Measurements from ENCODE around the gene CFAP73. TPM values are rescaled to one million over a fixed set of nuclear protein-coding genes. Genes with fewer than 3 reads are reported as not detected.

Gene CFAP73
- polyA plus RNA-seq, 4 donors = 0.76 to 2.5 (median 1.9) TPM

GRCh38 chr12:113207613-113208040 is 58.1 kb downstream of the CFAP73 start:
- DNase-seq (ENCODE audit: low read depth in 4 of 4, low spot score in 2 of 4) = no peak

- no peak for DNase-seq (ENCODE audit: low read depth in 4 of 4, low spot score in 2 of 4)
These were observed 58.8 kb downstream of the CFAP73 start for GRCh38 chr12:113208041-113208934.

Other genes with a start within 250 kb of the CFAP73 start
- 10 to 100 TPM in 3 of 4 donors, 1 to 10 TPM in 1; 9.7 to 15.5 (median 13.5) TPM for gene OAS1, start 242.8 kb upstream of the CFAP73 start, polyA plus RNA-seq (ENCODE audit: insufficient read length in 4 of 4)
- gene OAS3, start 211.2 kb upstream of the CFAP73 start, polyA plus RNA-seq (ENCODE audit: insufficient read length in 4 of 4) = 10 to 100 TPM in 1 of 4 donors, 1 to 10 TPM in 3; 8.3 to 10.4 (median 9.5) TPM
- gene OAS2, start 171.2 kb upstream of the CFAP73 start, polyA plus RNA-seq (ENCODE audit: insufficient read length in 4 of 4) = 10 to 100 TPM in 1 of 4 donors, 1 to 10 TPM in 3; 5.5 to 10.4 (median 6.9) TPM
- 10 to 100 TPM; 10.6 to 16.5 (median 14.9) TPM for gene DTX1, start 93.0 kb upstream of the CFAP73 start, polyA plus RNA-seq (ENCODE audit: insufficient read length in 4 of 4)
- 10 to 100 TPM in 2 of 4 donors, 1 to 10 TPM in 2; 8.2 to 14.7 (median 10.5) TPM for gene RASAL1, start 14.0 kb upstream of the CFAP73 start, polyA plus RNA-seq (ENCODE audit: insufficient read length in 4 of 4)
- 10 to 100 TPM; 65.9 to 94.7 (median 85.8) TPM for gene DDX54, start 35.8 kb downstream of the CFAP73 start, polyA plus RNA-seq (ENCODE audit: insufficient read length in 4 of 4)
- 10 to 100 TPM; 14.7 to 20.1 (median 17.9) TPM for gene RITA1, start 36.0 kb downstream of the CFAP73 start, polyA plus RNA-seq (ENCODE audit: insufficient read length in 4 of 4)
- gene TPCN1, start 71.7 kb downstream of the CFAP73 start, polyA plus RNA-seq (ENCODE audit: insufficient read length in 4 of 4) = 10 to 100 TPM; 25.0 to 49.6 (median 37.6) TPM
- gene SLC8B1, start 185.4 kb downstream of the CFAP73 start, polyA plus RNA-seq (ENCODE audit: insufficient read length in 4 of 4) = 10 to 100 TPM; 12.3 to 18.8 (median 14.7) TPM
- 10 to 100 TPM; 15.4 to 23.4 (median 18.2) TPM for gene PLBD2, start 208.9 kb downstream of the CFAP73 start, polyA plus RNA-seq (ENCODE audit: insufficient read length in 4 of 4)

Data from left renal cortex interstitium (tissue), 4 donors.